ENCODE measurements around the gene PLA2G4B.

Gene PLA2G4B

GRCh38 chr15:41817327-41817726 lies 21.3 kb upstream of the PLA2G4B start:
- Histone ChIP-seq H3K36me3 (replicated peaks; ENCODE audit: low read depth, low read length) (peaks cover 6% of the 10 kb centered on the region), H3K4me1 (ENCODE audit: low read length) (no peaks in the 10 kb centered on the region), H3K27ac (ENCODE audit: low read length) (no peak overlapping the region), H3K9me3 (ENCODE audit: insufficient read depth, low read length) (no peaks in the 10 kb centered on the region), H2AFZ (ENCODE audit: low read depth, low read length) (no peak overlapping the region), H3K9ac (ENCODE audit: low read length) (no peak overlapping the region), H3K4me2 (ENCODE audit: low read length) (no peak overlapping the region), H3K4me3 (ENCODE audit: low read length) (no peak overlapping the region), H3K27me3 (ENCODE audit: low read depth, low read length) (no peaks in the 10 kb centered on the region), H3K79me2 (ENCODE audit: low read length) (no peaks in the 10 kb centered on the region), H4K20me1 (ENCODE audit: insufficient read depth, low read length) (no peaks in the 10 kb centered on the region)
- TF ChIP-seq EZH2phosphoT487 (IDR thresholded peaks at IDR 0.05; ENCODE audit: low read depth) (no peak), CTCF (IDR thresholded peaks at IDR 0.05; ENCODE audit: low read depth, low read length) (no peak)

- TF ChIP-seq CTCF (IDR thresholded peaks at IDR 0.05; ENCODE audit: low read depth, low read length) (no peak), EZH2phosphoT487 (IDR thresholded peaks at IDR 0.05; ENCODE audit: low read depth) (no peak)
- H3K4me1 ChIP-seq (ENCODE audit: low read length) = no peaks in the 10 kb centered on the region
- peaks cover 6% of the 10 kb centered on the region for H3K36me3 ChIP-seq (replicated peaks; ENCODE audit: low read depth, low read length)
Observed at GRCh38 chr15:41817781-41818180, 20.9 kb upstream of the PLA2G4B start.

GRCh38 chr15:41819455-41820050 lies 19.1 kb upstream of the PLA2G4B start:
- Histone ChIP-seq H3K79me2 (ENCODE audit: low read length) (no peaks in the 10 kb centered on the region), H3K9ac (ENCODE audit: low read length) (no peak overlapping the region), H3K27me3 (ENCODE audit: low read depth, low read length) (no peaks in the 10 kb centered on the region), H3K36me3 (replicated peaks; ENCODE audit: low read depth, low read length) (peaks cover 6% of the 10 kb centered on the region), H3K9me3 (ENCODE audit: insufficient read depth, low read length) (no peaks in the 10 kb centered on the region), H2AFZ (ENCODE audit: low read depth, low read length) (no peak overlapping the region), H3K4me2 (ENCODE audit: low read length) (no peak overlapping the region), H3K27ac (ENCODE audit: low read length) (no peak overlapping the region), H3K4me1 (ENCODE audit: low read length) (no peaks in the 10 kb centered on the region), H3K4me3 (ENCODE audit: low read length) (no peak overlapping the region), H4K20me1 (ENCODE audit: insufficient read depth, low read length) (no peaks in the 10 kb centered on the region)
- TF ChIP-seq CTCF (IDR thresholded peaks at IDR 0.05; ENCODE audit: low read depth, low read length) = no peak
- TF ChIP-seq EZH2phosphoT487 (IDR thresholded peaks at IDR 0.05; ENCODE audit: low read depth) = no peak

More at GRCh38 chr15:41817781-41818180, 20.9 kb upstream of the PLA2G4B start:
- H3K79me2 ChIP-seq (ENCODE audit: low read length) = no peaks in the 10 kb centered on the region
- no peak overlapping the region for H2AFZ ChIP-seq (ENCODE audit: low read depth, low read length)
- no peak overlapping the region for H3K4me3 ChIP-seq (ENCODE audit: low read length)
- H3K4me2 ChIP-seq (ENCODE audit: low read length) = no peak overlapping the region
- no peaks in the 10 kb centered on the region for H3K9me3 ChIP-seq (ENCODE audit: insufficient read depth, low read length)
- H3K27ac ChIP-seq (ENCODE audit: low read length) = no peak overlapping the region
- no peaks in the 10 kb centered on the region for H3K27me3 ChIP-seq (ENCODE audit: low read depth, low read length)
- H4K20me1 ChIP-seq (ENCODE audit: insufficient read depth, low read length) = no peaks in the 10 kb centered on the region
- no peak overlapping the region for H3K9ac ChIP-seq (ENCODE audit: low read length)

- Histone ChIP-seq H3K27ac (ENCODE audit: low read length) (no peak overlapping the region), H2AFZ (ENCODE audit: low read depth, low read length) (no peak overlapping the region), H3K4me3 (ENCODE audit: low read length) (no peak overlapping the region), H3K9me3 (ENCODE audit: insufficient read depth, low read length) (no peaks in the 10 kb centered on the region), H3K4me2 (ENCODE audit: low read length) (no peak overlapping the region), H3K9ac (ENCODE audit: low read length) (no peak overlapping the region), H3K36me3 (replicated peaks; ENCODE audit: low read depth, low read length) (peaks cover 1% of the 10 kb centered on the region), H3K27me3 (ENCODE audit: low read depth, low read length) (no peaks in the 10 kb centered on the region), H3K79me2 (ENCODE audit: low read length) (no peaks in the 10 kb centered on the region), H3K4me1 (ENCODE audit: low read length) (no peaks in the 10 kb centered on the region), H4K20me1 (ENCODE audit: insufficient read depth, low read length) (no peaks in the 10 kb centered on the region)
- TF ChIP-seq EZH2phosphoT487 (IDR thresholded peaks at IDR 0.05; ENCODE audit: low read depth) (no peak), CTCF (IDR thresholded peaks at IDR 0.05; ENCODE audit: low read depth, low read length) (no peak)
Observed at GRCh38 chr15:41820791-41821423, 17.7 kb upstream of the PLA2G4B start.
